Heart left ventricle (tissue), 13 donors: ENCODE results near the gene ZNF366.

Source experiments
- POLR2A ChIP-seq, 2 donors: fragments of 450-650 bp; IDR thresholded peaks; one replicate each; pipeline ENCODE4 v1.6.1; 2017; ENCODE audit warnings: antibody characterized with exemption in 2 of 2, mild to moderate bottlenecking in 2 of 2, moderate library complexity in 2 of 2
- TF ChIP-seq, protein P1 (sequence below), 12 donors: fragments of 200-600 bp; sonication (generic) in 4 of 12; IDR thresholded peaks; one replicate each; pipeline versions ENCODE4 v1.5.0 to v1.8.0; 2018 to 2022; ENCODE audit warnings: antibody characterized with exemption in 12 of 12, mild to moderate bottlenecking in 5 of 12
- donor health status: ischemic (EF 13 %, LVEDD 7.1; RV severe dilation, severe dysfunction).
- donor health status: DM: no; HTN: yes; CAD: no.
- donor health status: DM: no; HTN: no; CAD: no.
- donor health status: ischemic (EF 25% LVEDD 6.9; RV normal size, moderate dysfunction).
- donor health status: ischemic (EF 25% LVEDD 5.7; RV mildly dilated, moderate dysfunction).
- donor health status: ischemic (EF 35%, LVEDD 5.7; RV mildly dilated, moderate dysfunction).
- donor health status: nonischemic (EF 11% LVEDD 7.7; RV severe dilation, severe dysfunction).
- donor health status: DM: yes; HTN: yes; CAD: no.
- donor health status: PGD.
- donor health status: ischemic (EF 29% LVEDD 5.4; RV normal size, mild dysfunction).
- donor health status: nonischemic (EF 23%, LVEDD 6.1; RV moderate dilation, normal function).

DNA sequence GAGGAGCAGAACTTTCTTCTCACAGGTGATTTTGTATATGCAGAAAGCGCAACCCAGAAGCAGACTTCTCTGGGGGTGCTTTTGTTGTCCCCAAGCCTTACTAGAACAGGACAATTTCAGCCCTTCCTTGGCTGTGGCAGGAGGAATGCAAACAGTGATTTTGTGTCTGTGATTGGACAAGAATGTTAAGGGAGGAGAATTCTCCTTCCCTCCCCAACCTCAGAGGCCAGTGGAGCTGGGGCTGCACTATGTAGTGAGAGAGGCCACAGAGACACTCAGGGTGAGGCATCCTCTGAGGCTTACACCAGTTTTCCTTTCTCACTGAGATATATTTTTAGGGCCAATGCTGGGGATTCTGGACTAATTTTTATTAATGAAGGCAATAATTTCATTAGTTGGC, 58.8 kb downstream of the ZNF366 start:
- TF ChIP-seq, protein P1, sequence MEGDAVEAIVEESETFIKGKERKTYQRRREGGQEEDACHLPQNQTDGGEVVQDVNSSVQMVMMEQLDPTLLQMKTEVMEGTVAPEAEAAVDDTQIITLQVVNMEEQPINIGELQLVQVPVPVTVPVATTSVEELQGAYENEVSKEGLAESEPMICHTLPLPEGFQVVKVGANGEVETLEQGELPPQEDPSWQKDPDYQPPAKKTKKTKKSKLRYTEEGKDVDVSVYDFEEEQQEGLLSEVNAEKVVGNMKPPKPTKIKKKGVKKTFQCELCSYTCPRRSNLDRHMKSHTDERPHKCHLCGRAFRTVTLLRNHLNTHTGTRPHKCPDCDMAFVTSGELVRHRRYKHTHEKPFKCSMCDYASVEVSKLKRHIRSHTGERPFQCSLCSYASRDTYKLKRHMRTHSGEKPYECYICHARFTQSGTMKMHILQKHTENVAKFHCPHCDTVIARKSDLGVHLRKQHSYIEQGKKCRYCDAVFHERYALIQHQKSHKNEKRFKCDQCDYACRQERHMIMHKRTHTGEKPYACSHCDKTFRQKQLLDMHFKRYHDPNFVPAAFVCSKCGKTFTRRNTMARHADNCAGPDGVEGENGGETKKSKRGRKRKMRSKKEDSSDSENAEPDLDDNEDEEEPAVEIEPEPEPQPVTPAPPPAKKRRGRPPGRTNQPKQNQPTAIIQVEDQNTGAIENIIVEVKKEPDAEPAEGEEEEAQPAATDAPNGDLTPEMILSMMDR (IDR thresholded peaks at IDR 0.05): no peak
- no peak for TF ChIP-seq POLR2A (IDR thresholded peaks at IDR 0.05)
